ENCODE measurements around the gene EMILIN3.
"Not testable (repeated sequence)": the region's sequence is repeated elsewhere in the genome, so short reads cannot be mapped to it uniquely, and the experiment has no call there.

The EMILIN3 gene

GRCh38 chr20:41327178-41327577 lies 39.4 kb downstream of the EMILIN3 start:
- DNase-seq, result no peak

DNA sequence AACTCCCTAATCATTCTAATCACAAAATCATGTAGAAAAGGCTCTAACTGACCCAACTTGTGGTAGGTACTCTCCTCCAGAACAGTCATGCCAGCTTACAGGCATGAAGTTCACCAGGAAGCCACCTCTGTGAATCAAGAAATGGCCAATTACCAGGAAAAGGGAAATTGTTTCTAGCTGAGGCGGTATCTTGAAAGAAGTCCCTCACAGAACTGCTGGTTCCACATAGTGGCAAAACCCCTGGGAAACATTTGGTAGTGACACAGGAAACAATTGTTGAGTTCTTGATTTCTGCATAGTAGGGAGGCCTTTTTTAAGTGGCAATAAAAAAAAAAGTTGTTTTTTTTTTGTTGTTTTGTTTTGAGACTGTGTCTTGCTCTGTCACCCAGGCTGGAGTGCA lies 45.6 kb downstream of the EMILIN3 start:
- no peak for DNase-seq

GRCh38 chr20:41320441-41320840 lies 46.2 kb downstream of the EMILIN3 start:
- no peak for DNase-seq

GRCh38 chr20:41318271-41318649 lies 48.4 kb downstream of the EMILIN3 start:
- DNase-seq, result no peak

GRCh38 chr20:41317546-41318270 lies 48.9 kb downstream of the EMILIN3 start, which contains the start of gene ZHX3:
TSS of gene ZHX3 (minus strand) at chr20:41317731. CDS start at chr20:41204916, 112,815 bp downstream.
- peak in 55 of 56 donors; percentile 68 to 98 (median 93) for DNase-seq

- DNase-seq, result peak in 54 of 56 donors; percentile 31 to 89 (median 73)
Observed at GRCh38 chr20:41316602-41317545, 49.7 kb downstream of the EMILIN3 start.

GRCh38 chr20:41316051-41316450 lies 50.6 kb downstream of the EMILIN3 start:
- DNase-seq, result no peak

GRCh38 chr20:41314386-41314785 lies 52.2 kb downstream of the EMILIN3 start:
- DNase-seq, result no peak

DNA sequence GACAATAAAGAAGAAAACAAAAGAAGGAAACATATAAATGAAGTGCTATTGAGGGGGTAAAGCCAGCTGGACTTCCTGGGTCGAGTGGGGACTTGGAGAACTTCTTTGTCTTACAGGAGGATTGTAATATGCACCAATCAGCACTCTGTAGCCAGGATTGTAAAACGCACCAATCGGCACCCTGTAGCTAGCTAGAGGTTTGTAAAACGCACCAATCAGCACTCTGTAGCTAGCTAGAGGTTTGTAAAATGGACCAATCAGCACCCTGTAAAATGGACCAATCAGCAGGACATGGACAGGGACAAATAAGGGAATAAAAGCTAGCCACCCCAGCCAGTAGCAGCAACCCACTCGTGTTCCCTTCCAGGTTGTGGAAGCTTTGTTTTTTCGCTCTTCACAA lies 54.6 kb downstream of the EMILIN3 start:
- not testable (repeated sequence) for DNase-seq

Measured in nucleus accumbens (tissue), 56 donors.